B cell (primary cell): ENCODE results near the gene PDPK1. TPM values are rescaled to one million over a fixed set of nuclear protein-coding genes. Genes with fewer than 3 reads are reported as not detected.

Experiments used
- ATAC-seq: fragments of 200-7000 bp; cut with Tn5 transposase; one replicate; pipeline ENCODE4 v1.10.0; 2021; ENCODE audit warnings: low read depth, mild to moderate bottlenecking, moderate number of reproducible peaks, moderate library complexity
- CTCF ChIA-PET: fragments of 350-600 bp; sonication (Branson Sonifier 250); formaldehyde crosslinking; loops from one replicate; lab custom pipeline; 2021; ENCODE audit warnings: antibody characterized with exemption, inconsistent platforms; lab: Charles Lee
- POLR2A ChIA-PET: fragments of 350-600 bp; sonication (Branson Sonifier 250); formaldehyde crosslinking; loops from one replicate; lab custom pipeline; 2021; ENCODE audit warnings: antibody characterized with exemption; lab: Charles Lee
- DNase-seq: peaks from one replicate; pipeline ENCODE4 v3.0.0; 2013
- H2AFZ ChIP-seq: 2 replicates; pipeline ENCODE4 v1.6.1; 2012; ENCODE audit warnings: mild to moderate bottlenecking, low read depth, low read length; ENCODE audit not compliant: insufficient read depth, poor library complexity, severe bottlenecking
- H3K27ac ChIP-seq, 2 donors: 1 replicate in 1 of 2; 2 replicates in 1 of 2; pipeline ENCODE4 v1.5.1; 2012 to 2013; ENCODE audit warnings: low read length in 2 of 2, mild to moderate bottlenecking in 2 of 2, moderate library complexity in 1 of 2
- H3K27me3 ChIP-seq, 4 experiments: fragments of 200-600 bp in 1 of 4; sonication (generic) in 1 of 4; replicated peaks in 1 of 4; 1 replicate in 2 of 4; 2 replicates in 2 of 4; pipeline versions ENCODE4 v1.6.1 to v1.7.0; 2013 to 2016; ENCODE audit warnings: low read length in 3 of 4, mild to moderate bottlenecking in 2 of 4, mixed read lengths in 1 of 4, moderate library complexity in 1 of 4; ENCODE audit not compliant: insufficient read depth in 4 of 4, control insufficient read depth in 3 of 4; ENCODE audit errors: control extremely low read depth in 1 of 4
- H3K36me3 ChIP-seq, 2 experiments: replicated peaks in 1 of 2; 1 replicate in 1 of 2; 2 replicates in 1 of 2; pipeline versions ENCODE4 v1.6.1 to v1.7.1; 2013; ENCODE audit warnings: low read length in 1 of 2; ENCODE audit not compliant: insufficient read depth in 2 of 2, control insufficient read depth in 1 of 2; ENCODE audit errors: control extremely low read depth in 1 of 2, extremely low read depth in 1 of 2
- H3K4me1 ChIP-seq, 2 donors: fragments of 200-600 bp in 1 of 2; sonication (generic) in 1 of 2; 1 replicate in 1 of 2; 2 replicates in 1 of 2; pipeline versions ENCODE4 v1.5.1 to v1.6.1; 2013 to 2017; ENCODE audit warnings: low read length in 2 of 2; ENCODE audit not compliant: control insufficient read depth in 2 of 2, insufficient read depth in 2 of 2
- H3K4me2 ChIP-seq: replicated peaks from 2 replicates; pipeline ENCODE3; 2012; ENCODE audit warnings: mild to moderate bottlenecking, low read depth, low read length; ENCODE audit not compliant: poor library complexity, severe bottlenecking
- H3K4me3 ChIP-seq, 5 experiments: fragments of 200-600 bp in 1 of 5; sonication (generic) in 1 of 5; 1 replicate in 3 of 5; 2 replicates in 2 of 5; pipeline versions ENCODE4 v1.5.1 to v1.7.0; 2011 to 2016; ENCODE audit warnings: low read length in 4 of 5, mild to moderate bottlenecking in 4 of 5, low read depth in 2 of 5, control low read depth in 1 of 5, moderate library complexity in 1 of 5; ENCODE audit not compliant: insufficient read depth in 1 of 5; ENCODE audit errors: control extremely low read depth in 1 of 5, extremely low read depth in 1 of 5
- H3K79me2 ChIP-seq: fragments of 200-600 bp; sonication (generic); one replicate; pipeline ENCODE4 v1.6.0; 2016; ENCODE audit warnings: low read length; ENCODE audit not compliant: control insufficient read depth, insufficient read depth
- H3K9ac ChIP-seq: fragments of 200-600 bp; sonication (generic); 2 replicates; pipeline ENCODE4 v1.6.1; 2017; ENCODE audit warnings: mild to moderate bottlenecking, low read length, moderate library complexity
- H3K9me3 ChIP-seq, 3 donors: one replicate each; pipeline versions ENCODE4 v1.6.1 to v1.7.1; 2013; ENCODE audit warnings: low read length in 2 of 3; ENCODE audit not compliant: control insufficient read depth in 2 of 3, insufficient read depth in 1 of 3; ENCODE audit errors: control extremely low read depth in 1 of 3
- H4K20me1 ChIP-seq: 2 replicates; pipeline ENCODE4 v1.6.0; 2012; ENCODE audit warnings: mild to moderate bottlenecking, low read length; ENCODE audit not compliant: insufficient read depth, control insufficient read depth, poor library complexity, severe bottlenecking
- H3K27ac Mint-ChIP-seq: one replicate; pipeline ENCODE4 v1.8.0; 2021; ENCODE audit warnings: mixed read lengths
- H3K27me3 Mint-ChIP-seq: one replicate; pipeline ENCODE4 v1.8.0; 2021; ENCODE audit warnings: mixed read lengths
- H3K4me1 Mint-ChIP-seq: one replicate; pipeline ENCODE4 v1.8.0; 2021; ENCODE audit warnings: mixed read lengths
- H3K4me3 Mint-ChIP-seq: one replicate; pipeline ENCODE4 v1.8.0; 2021; ENCODE audit warnings: mixed read lengths
- H3K9me3 Mint-ChIP-seq: one replicate; pipeline ENCODE4 v1.8.0; 2022; ENCODE audit warnings: mixed read lengths; ENCODE audit not compliant: insufficient read depth
- EZH2 ChIP-seq: IDR thresholded peaks from 2 replicates; pipeline ENCODE4 v1.6.1; 2012; ENCODE audit warnings: borderline replicate concordance, low read depth, mild to moderate bottlenecking, moderate library complexity, low read length; ENCODE audit not compliant: insufficient read depth, poor library complexity, severe bottlenecking
- WGBS: methylation state at CpG from one replicate; pipeline ENCODE4 v1.1.5; 2013; ENCODE audit warnings: missing lambda C conversion rate; ENCODE audit not compliant: insufficient coverage; 5-methylcytosine and 5-hydroxymethylcytosine counted together
- intact Hi-C: fragments of 100-400 bp; cut with micrococcal nuclease; formaldehyde crosslinking; loops from one replicate; pipeline ENCODE4 v1.10.0; 2022
- polyA plus RNA-seq: library from polyadenylated mRNA; depleted of rRNA; stranded (reverse); fragments of >200 nt; gene quantifications from 2 replicates; pipeline ENCODE4 v1.2.3, GENCODE V29; 2012
- total RNA-seq, 2 donors: library from RNA; stranded (reverse); fragments of 120-200 nt in 1 of 2; gene quantifications; 1 replicate in 1 of 2; 2 replicates in 1 of 2; pipeline versions ENCODE4 v1.2.3 to v1.2.4, GENCODE V29; 2013 to 2022
- TF ChIP-seq, protein P1 (sequence below): fragments of 200-600 bp; IDR thresholded peaks from one replicate; pipeline ENCODE4 v1.8.0; 2022; ENCODE audit warnings: antibody characterized with exemption, mild to moderate bottlenecking

Gene PDPK1
- total and polyA plus RNA-seq, 2 donors (not counting 1 experiment from before 2014, with no cell fraction given): 32.5 to 84.1 TPM

DNA sequence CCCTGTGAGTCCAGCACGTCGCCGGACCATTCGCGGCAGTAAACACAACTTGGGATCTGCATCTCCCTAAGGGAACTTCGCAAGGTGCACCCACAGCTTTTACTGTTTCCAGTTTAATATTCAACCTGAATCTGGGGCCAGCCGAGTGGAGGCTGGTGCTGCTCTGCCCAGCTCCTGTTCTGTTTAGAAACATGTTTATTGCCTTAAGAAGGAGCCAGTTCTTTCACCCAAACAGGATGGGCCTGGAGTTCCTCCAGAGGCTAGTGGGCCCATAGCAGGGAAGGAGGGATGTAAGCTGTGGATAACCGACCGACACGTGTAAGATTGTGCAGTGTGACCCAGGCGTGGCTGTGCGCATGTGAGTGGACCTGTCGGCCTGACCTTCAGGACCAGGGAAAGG is 45.5 kb upstream of the PDPK1 start:
- ChIA-PET CTCF (no interaction called here), POLR2A (no interaction called here)
- TF ChIP-seq EZH2: no peak
- TF ChIP-seq, protein P1, sequence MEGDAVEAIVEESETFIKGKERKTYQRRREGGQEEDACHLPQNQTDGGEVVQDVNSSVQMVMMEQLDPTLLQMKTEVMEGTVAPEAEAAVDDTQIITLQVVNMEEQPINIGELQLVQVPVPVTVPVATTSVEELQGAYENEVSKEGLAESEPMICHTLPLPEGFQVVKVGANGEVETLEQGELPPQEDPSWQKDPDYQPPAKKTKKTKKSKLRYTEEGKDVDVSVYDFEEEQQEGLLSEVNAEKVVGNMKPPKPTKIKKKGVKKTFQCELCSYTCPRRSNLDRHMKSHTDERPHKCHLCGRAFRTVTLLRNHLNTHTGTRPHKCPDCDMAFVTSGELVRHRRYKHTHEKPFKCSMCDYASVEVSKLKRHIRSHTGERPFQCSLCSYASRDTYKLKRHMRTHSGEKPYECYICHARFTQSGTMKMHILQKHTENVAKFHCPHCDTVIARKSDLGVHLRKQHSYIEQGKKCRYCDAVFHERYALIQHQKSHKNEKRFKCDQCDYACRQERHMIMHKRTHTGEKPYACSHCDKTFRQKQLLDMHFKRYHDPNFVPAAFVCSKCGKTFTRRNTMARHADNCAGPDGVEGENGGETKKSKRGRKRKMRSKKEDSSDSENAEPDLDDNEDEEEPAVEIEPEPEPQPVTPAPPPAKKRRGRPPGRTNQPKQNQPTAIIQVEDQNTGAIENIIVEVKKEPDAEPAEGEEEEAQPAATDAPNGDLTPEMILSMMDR: no peak
- no peaks in the 10 kb centered on the region for H3K27me3 Mint-ChIP-seq
- H3K9me3 Mint-ChIP-seq: no peaks in the 10 kb centered on the region
- ATAC-seq: no peak
- H3K4me3 Mint-ChIP-seq: no peak overlapping the region
- Histone ChIP-seq H3K4me2 (no peak overlapping the region), H3K36me3 (peaks cover 0 to 6% of the 10 kb centered on the region in 2 experiments), H3K27ac (no peak overlapping the region), H3K27me3 (no peaks in the 10 kb centered on the region), H4K20me1 (no peaks in the 10 kb centered on the region), H3K4me3 (no peak overlapping the region), H3K4me1 (peaks cover 8 to 9% of the 10 kb centered on the region in 2 donors), H3K9ac (no peak overlapping the region), H3K79me2 (peaks cover 27% of the 10 kb centered on the region), H3K9me3 (no peaks in the 10 kb centered on the region), H2AFZ (no peak overlapping the region)
- no peak overlapping the region for H3K27ac Mint-ChIP-seq
- intact Hi-C loops: no loop called here
- 98% methylated on average over 12 of the region's 13 CpGs for WGBS
- no peak for DNase-seq
- peaks cover 6% of the 10 kb centered on the region for H3K4me1 Mint-ChIP-seq

DNA sequence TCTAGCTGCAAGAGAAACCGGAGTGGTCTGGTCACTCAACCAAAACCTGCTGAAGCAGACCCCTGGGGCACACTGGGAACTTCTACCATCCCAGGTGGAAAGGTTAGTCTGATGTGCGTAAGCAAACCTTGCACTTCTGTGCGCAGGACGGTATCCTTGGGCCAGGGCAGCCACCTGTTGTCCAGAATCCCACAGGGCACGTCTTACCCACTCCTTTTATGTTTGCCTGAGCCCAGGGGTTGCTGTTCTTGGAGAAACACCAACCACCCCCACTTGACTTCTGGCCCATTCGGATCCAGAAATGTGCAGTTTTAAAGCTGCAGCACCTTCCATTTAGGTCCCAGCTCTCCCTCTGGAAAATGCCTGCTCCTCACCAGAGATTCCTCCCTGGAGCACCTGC is 44.2 kb upstream of the PDPK1 start:
- Mint-ChIP-seq H3K4me1 (no peaks in the 10 kb centered on the region), H3K9me3 (no peaks in the 10 kb centered on the region), H3K4me3 (no peak overlapping the region), H3K27me3 (no peaks in the 10 kb centered on the region), H3K27ac (no peak overlapping the region)
- ChIA-PET CTCF (interaction anchor here (1.0 kb wide), 1 partner anchor 299 kb away, joined by 4 read pairs; no protein-coding TSS in a partner anchor), POLR2A (no interaction called here)
- intact Hi-C loops: no loop called here
- no peaks in the 10 kb centered on the region for H4K20me1 ChIP-seq
- no peak overlapping the region for H3K9ac ChIP-seq
- no peaks in the 10 kb centered on the region for H3K4me1 ChIP-seq
- H3K4me2 ChIP-seq: no peak overlapping the region
- DNase-seq: no peak
- H3K27ac ChIP-seq: no peak overlapping the region
- WGBS: 98% methylated on average over 6 of the region's 6 CpGs
- no peak for ATAC-seq
- no peak for TF ChIP-seq EZH2
- TF ChIP-seq, protein P1: no peak
- no peak overlapping the region for H3K4me3 ChIP-seq
- no peaks in the 10 kb centered on the region for H3K27me3 ChIP-seq
- H2AFZ ChIP-seq: no peak overlapping the region
- peaks cover 16% of the 10 kb centered on the region for H3K79me2 ChIP-seq
- no peaks in the 10 kb centered on the region for H3K9me3 ChIP-seq
- peaks cover 0 to 6% of the 10 kb centered on the region in 2 experiments for H3K36me3 ChIP-seq
